Kasumi-1 (cell line): ENCODE data around the gene ACAP3.
"Not testable (repeated sequence)": the region's sequence is repeated elsewhere in the genome, so short reads cannot be mapped to it uniquely, and the experiment has no call there.

Source experiments
- DNase-seq, 2 experiments: peaks; one replicate each; lab custom pipeline; 2025; lab: John Stamatoyannopoulos, UW

Gene ACAP3

DNA sequence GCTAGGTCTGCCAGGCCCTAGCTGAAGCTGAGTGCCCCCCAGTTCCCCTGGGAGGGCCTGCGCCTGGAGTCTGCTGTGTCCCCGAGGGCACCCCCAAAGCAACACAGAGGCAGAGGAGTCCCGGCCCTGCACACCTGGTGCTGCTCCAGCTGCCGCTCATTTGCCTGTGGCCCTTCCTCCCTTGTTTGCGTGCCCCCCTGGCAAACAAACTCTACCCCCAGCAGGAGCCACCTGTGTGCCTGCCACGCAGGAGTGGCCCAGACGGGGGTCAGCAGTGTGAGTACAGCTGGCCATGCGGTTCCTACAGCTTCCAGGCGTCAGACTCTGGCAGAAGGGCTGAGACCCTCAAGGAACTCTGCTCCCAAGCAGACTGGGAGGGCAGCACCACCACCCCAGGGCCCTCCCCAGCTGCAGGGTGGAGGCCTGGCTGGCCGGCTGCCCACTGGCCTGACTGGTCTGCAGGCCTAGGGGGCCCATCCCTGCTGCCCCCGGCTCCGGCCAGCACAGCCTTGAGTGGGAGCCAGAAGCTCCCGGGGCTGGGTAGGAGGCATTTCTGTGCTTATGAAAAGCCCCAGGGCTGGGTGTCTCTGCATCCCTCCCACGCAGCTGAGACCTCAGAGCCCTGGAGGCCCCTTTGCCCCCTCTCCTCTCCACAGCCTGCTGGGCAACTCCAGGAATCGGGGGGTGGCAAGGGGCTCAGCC is 22.8 kb upstream of the ACAP3 start:
- DNase-seq, result no peak

DNA sequence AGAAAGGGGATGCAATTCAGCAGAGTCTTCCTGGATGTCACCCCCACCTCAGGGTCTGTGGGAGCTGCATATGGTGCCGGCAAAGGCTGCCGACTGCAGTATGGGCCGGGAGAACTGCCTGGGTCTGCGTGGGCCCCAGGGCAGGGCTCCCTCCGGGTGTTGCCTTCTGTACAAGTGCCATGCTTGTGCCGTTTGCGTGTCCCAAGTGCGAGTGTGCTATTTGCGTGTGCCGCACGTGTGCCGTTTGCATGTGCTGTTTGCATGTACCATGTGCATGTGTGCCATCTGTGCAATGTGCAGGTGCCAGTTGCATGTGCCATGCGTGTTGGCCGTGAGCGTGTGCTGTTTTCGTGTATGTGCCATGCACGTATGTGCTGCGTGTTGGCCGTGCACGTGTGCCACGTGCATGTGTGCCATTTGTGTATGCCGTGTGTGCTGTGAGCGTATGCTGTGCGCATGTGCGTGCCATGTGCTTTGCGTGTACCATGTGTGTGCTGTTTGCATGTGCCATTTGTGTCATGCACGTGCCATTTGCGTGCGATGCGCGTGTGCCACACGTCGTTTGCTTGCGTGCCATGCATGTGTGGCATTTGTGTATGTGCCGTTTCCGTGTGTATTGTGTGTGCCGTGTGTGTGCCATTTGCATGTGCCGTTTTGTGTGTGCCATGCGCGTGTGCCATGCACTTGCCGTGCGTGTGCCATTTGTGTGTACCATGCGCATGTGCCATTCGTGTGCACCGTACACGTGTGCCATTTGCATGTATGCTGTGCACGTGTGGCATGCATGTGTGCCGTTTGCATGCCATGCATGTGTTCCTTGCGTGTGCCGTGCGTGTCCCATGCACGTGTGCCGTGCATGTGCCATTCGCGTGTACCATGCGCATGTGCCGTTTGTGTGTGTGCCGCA is 21.8 kb upstream of the ACAP3 start:
- DNase-seq, result no peak

DNA sequence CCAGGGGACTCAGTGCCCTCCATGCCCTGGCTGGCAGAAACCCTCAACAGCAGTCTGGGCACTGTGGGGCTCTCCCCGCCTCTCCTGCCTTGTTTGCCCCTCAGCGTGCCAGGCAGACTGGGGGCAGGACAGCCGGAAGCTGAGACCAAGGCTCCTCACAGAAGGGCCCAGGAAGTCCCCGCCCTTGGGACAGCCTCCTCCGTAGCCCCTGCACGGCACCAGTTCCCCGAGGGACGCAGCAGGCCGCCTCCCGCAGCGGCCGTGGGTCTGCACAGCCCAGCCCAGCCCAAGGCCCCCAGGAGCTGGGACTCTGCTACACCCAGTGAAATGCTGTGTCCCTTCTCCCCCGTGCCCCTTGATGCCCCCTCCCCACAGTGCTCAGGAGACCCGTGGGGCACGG is 20.5 kb upstream of the ACAP3 start:
- DNase-seq, result no peak

DNA sequence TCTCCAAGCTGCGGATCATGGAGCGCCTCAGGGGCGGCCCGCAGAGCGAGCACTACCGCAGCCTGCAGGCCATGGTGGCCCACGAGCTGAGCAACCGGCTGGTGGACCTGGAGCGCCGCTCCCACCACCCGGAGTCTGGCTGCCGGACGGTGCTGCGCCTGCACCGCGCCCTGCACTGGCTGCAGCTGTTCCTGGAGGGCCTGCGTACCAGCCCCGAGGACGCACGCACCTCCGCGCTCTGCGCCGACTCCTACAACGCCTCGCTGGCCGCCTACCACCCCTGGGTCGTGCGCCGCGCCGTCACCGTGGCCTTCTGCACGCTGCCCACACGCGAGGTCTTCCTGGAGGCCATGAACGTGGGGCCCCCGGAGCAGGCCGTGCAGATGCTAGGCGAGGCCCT is 19.6 kb upstream of the ACAP3 start:
- no peak for DNase-seq

DNA sequence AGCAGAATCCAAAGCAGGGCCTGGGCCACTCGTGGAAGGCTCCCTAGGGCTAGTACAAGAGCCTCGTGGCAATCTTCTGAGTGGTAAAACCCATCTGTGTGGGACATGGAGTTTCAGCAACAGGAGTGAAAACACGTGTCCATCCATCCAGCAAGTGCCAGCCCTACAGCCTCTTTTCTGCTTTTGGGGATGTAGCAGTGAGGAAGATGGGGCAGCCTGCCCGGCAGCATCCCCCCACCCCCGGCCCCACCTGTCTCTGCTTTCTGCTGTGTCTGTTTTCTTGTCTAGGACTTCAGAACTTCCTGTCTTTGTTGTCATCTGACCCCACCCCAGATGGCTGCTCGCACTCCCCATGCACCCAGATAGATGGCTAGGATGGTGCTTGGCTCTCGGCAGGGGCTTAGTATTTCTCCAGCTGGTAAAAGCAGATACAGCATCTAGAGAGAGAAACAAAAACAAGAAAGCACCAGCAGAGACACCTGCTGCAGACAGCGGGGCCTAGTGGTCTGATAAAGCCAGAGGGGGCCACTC is 18.4 kb upstream of the ACAP3 start:
- no peak for DNase-seq

DNA sequence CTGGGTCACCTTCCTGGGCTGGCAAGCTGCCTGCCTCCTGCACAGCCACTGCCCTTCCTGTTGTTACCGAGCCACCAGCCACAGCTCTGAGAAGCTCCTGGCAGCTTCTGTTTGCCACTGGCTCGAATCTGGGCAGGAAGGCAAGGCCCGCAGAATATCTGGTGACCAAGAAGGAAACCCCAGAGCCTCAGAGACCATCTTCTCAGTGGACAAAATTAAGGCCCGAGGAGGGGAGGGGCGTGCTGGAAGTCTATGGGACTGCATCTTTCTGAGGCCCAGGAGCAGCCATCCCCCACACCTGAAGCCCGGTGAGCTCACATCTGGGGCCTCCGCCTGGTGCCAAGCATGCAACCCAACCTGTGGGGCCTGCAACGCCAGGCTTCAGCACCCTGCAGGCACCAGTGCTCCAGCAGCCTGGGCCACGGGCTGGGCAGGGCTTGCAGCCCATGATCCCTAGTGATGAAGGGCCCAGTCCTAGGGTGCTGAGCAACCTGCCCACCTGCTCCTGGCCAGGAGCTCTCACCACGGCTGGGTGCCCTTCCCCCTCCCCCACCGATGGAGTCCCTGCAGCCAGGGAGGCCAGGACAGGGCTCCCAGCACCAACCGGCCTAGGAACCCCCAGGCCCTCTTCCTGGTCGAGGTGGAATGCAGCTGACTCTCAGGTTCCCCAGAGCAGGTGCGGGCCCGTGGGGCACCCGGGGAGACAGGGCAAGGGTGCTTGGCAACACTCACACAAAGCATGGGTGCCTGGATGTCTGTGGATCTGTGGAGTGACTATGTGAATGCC is 17.8 kb upstream of the ACAP3 start:
- no peak for DNase-seq

DNA sequence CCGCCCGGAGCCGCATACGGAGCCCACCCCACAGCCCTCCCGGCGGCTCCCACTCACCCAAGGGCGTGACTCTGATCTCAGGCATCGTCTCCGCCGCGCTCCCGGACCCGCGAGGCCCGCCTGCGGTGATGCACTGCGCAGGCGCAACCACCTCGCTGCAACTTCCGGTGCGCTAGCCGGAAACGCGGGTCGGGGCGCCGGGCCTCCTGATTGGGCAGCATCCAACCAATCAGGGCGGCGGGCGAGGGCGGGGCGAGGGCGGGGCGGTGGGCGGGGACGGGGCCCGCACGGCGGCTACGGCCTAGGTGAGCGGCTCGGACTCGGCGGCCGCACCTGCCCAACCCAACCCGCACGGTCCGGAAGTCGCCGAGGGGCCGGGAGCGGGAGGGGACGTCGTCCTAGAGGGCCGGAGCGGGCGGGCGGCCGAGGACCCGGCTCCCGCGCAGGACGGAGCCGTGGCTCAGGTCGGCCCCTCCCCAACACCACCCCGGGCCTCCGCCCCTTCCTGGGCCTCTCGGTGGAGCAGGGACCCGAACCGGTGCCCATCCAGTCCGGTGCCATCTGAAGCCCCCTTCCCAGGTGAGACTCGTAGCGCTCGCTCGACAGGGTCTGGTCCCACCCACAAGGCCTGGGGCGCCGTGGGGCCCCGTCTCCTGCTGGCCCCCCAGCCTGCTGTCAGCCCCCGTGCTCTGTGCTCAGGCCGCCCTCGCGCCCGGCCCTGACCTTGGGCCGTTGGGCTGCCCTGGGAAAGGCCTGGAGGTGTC is 17.0 kb upstream of the ACAP3 start, which contains the start of the genes CPTP and INTS11:
Gene CPTP (plus strand): TSS at position 279 of the 764 bp plus-strand sequence. CDS start 2,109 bp downstream, outside the sequence.
Gene INTS11 (minus strand): TSS at position 137 of the 764 bp plus-strand sequence. CDS start 52 bp downstream, at position 85.
- peak; percentile 69 to 81 for DNase-seq

DNA sequence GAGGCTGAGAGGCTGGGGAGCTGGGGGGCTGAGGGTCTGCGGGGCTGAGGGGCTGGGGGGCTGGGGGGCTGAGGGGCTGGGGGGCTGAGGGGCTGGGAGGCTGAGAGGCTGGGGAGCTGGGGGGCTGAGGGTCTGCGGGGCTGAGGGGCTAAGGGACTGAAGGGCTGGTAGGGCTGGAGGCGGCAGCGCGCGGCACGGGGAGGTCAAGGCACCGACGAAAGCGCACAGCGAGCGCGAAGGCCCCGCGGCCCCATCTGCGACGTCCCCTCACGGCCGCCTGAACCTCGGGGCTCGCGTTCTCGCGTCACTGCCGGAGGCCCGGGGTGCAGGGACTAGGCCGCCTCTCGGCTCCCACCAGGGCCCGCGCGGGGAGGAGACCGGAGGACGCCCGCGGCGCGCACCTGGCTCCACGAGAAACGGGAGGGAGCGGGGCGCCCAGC is 16.4 kb upstream of the ACAP3 start:
- DNase-seq, result no peak

DNA sequence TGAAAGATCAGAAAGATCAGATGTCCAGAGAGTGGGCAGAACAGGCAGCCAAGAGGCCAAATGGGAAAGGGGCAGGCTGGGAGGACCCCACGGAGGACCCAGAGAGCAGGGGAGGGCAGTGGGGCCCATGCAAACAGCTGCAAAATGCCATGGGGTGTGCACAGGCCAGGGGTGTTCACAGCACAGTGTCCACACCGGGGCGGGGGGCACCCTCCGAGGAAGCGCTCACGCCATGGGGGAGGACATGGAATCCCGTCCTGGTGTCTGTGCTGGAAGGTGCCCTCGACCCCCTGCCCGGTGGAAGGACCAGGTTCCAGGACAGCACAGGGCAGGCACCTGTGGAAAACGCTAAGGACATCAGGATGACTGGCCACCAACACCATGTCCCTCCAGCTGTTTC is 15.2 kb upstream of the ACAP3 start:
- no peak for DNase-seq

DNA sequence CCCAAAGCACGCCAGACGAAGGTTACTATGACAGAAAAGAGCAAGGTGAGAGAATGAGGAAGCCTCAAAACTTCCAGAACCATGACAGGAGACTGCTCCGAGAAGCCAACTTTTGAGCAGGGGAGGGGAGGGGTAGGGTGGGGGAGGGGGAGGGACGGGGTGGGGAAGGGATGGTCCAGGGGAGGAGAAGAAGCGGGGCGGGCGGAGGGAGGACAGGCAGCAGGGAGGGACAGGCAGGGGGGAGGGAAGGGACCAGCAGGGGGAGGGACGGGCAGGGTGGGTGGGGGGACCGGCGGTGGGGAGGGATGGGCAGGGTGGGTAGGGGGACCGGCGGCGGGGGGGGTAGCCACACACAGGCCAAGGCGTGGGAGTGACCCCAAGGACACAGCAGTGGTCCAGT is 14.7 kb upstream of the ACAP3 start:
- DNase-seq, result no peak

DNA sequence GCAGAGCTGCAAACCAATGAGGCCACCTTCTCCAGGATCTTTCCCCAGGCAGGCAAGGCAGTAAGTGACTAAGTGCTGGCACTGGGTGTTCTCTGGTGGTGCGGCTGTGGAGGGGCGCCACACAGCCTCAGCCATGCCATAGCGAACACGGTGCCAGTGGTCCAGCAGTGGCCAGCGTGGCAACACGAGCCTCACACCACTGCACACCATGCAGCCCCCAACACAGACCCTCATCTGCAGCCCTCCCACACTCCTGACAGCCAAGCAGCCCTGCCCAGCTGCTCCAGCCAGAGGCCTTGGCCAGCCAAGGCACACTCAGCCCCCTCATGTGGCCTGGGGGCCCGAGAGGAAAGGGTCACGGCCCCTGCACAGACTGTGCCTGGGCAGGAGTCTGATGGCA is 13.7 kb upstream of the ACAP3 start:
- DNase-seq, result no peak

DNA sequence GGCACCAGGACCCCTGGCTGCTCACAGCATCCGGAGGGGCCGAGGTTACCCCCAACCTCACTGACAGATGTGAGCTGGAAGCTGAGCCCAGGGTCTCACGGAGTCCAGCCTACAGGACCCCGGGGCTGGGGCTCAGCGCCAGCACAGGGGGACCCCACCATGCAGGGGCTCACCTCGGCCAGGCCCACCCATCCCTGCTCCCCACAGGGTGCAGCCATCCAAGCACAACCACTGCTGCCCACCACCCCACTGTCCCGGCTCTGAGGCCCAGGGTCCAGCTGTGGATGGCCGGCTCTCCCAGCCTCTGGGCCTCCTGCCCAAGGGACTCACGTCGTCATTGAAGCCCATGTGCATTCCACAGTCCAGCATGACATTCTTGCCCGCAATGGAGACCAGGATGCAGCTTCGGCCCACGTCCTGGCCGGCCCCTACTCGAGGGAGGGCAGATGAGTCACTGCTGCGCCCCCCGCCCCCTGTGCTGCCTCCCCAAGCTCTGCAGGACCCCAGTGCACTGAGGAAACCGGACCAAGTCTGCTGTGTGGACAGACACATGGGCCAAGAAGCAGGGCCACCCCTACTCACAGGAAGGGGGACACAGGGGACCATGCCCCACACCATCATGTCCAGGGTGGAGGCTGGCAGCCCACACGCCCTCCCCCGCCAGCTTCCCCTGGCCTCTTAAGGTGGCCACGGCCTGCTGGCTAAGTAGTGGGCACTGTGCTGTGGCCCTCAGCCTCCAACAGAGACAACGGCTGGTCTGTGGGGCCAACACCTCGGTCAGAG is 13.1 kb upstream of the ACAP3 start:
- no peak for DNase-seq

DNA sequence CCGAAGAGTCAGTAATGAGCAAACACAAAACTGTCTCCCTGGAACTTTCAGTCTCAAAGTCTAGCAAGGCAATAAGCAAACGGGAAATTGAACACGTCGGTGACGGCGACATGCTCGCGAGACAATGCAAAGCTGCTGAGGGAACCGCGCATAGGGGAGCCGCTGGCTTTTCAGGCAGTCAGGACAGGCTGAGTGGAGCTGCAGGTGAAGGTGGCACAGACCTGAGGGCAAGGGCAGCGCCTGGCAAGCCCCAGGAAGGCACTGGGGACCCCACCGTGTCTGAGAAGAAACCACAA is 11.9 kb upstream of the ACAP3 start:
- no peak for DNase-seq

DNA sequence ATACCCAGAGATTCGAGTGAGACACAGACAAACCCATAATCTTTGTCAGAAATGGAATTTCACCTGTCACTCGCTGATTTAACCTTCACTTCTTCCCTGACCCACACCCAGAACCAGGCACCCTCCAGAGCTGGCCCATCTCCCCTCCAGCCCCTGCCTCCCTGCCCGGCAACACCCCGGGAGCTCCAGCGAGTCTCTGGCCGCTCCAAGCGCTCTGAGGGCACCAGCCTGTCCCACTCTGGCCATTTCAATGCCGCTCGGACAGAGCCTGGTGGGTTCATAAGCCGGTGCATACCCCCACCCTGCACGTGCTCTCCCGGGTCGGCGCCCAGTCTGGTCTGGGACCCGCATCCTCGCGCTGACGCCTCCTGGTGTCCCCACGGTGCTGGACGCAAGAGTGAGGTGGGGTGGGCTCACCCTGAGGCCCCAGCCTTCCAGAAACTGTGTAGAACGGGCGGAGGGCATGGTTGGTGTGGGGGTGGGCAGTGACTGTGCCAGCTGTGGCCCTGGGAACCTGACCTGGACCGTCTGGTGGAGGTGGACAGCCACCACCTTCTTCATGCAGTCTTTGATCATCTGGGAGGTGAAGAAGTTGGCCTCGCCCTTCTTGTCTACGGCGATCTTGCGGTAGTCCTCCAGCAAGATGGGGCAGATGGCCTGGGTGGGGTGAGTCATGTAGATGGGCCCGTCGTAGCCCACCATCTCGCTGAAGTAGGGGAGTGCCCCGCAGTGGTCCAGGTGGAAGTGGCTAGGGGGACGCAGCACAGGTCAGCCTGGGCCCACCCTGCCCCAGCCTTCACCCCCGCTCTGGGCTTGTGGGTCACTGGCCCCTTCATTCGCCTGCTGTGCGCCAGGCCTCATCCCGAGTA is 11.3 kb upstream of the ACAP3 start:
- no peak for DNase-seq

DNA sequence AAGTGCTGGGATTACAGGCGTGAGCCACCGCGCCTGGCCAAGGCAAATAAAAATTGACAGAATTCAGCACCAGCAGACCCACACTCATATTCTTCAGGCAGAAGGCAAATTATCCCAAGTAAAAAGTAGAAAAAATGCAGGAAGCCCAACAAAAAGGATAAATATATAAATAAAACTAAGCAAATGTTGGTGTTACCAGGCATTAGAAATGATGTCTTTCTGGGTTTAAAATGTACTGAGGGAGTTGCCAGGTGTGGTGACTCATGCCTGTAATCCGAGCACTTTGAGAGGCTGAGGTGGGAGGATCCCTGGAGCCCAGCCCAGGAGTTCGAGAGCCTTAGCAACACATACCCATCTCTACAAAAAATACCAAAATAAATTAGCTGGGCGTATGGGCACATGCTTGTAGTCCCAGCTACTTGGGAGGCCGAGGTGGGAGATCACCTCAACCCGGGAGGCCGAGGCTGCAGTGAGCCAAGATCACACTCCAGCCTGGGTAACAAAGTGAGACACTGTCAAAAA is 10.5 kb upstream of the ACAP3 start:
- peak in 1 of 2 experiments; percentile 9 for DNase-seq

DNA sequence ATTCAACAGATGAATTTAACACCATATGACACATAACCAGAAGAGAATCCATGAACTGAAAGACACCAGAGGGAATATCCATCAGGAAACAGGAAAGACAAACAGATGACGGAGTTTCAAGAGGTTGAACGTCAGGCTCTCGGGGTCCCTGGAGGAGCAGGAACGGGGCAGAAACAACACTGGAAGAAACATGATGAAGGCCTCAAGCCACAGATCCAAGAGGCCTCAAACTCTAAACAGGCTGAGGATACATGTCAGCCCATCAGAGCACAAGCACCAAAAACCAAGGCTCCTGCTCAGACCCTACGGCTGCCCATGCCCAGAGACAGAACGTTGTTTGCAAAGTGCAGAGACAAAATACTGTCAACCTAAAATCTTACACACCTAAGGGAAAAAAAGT is 9.7 kb upstream of the ACAP3 start:
- DNase-seq, result no peak

DNA sequence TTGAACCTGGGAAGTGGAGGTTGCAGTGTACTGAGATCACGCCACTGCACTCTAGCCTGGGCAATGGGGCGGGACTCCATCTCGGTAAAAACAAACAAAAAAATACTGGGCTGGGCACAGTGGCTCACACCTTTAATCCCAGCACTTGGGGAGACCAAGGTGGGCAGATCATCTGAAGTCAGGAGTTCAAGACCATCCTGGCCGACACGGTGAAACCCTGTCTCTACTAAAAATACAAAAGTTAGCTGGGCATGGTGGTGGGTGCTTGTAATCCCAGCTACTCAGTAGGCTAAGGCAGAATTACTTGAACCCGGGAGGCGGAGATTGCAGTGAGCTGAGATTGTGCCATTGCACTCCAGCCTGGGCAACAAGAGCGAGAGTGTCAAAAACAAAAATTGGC is 8.5 kb upstream of the ACAP3 start:
- DNase-seq, result not testable (repeated sequence)

DNA sequence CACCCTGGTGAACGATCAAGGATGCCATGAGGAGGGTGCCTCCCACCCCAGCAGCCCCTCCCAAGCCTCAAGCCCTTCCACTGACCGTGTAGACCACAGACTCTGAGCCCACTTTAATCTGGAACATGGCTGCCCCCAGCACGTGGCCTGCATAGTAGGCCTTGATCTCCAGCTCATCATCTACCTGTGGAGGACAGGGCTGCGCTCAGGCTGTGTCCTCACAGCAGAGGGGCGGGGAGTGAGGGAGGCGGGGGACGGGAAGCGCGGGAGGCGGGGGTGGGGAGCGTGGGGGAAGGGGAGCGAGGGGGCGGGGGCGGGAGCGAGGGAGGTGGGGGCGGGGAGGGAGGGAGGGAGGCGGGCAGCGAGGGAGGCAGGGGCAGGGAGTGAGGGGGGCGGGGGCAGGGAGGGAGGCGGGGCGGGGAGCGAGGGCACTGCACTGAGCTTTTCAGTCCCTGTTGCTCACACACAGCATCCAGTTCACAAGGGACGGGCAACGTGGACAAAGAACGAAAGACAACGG is 7.8 kb upstream of the ACAP3 start:
- no peak for DNase-seq

DNA sequence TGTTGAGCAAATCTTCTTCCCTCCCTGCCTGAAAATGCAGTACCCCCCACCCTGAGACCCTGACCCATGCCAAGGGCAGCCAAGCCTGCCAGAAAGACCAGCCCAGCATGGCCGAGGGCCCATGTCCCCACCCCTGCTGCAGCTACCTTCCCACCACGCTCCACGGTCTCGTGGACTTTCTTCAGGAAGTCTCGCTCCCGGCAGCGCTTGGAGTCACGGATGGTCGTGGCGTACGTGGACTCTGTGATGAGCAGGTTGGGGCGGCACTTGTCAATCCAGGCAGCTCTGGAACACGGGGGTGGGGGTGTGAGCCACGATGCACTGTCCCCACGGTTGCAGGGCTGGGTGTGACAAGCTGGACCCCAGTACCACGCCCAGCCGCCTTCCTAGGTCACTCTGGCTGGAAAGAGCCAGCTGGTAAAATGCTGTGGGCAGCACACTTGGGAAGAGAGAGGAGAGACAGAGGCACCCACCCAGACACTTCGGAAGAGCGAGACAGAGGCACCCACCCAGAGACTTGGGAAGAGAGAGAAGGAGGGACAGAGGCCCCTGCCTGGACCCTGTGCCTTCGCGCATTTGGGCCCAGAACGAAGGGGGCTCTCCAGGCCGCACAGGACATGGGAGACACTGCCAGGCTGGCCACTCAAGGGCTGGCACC is 7.1 kb upstream of the ACAP3 start:
- DNase-seq, result no peak
